ENCODE results near the gene APOL2.
"Not testable (repeated sequence)": the region's sequence is repeated elsewhere in the genome, so short reads cannot be mapped to it uniquely, and the experiment has no call there.

The APOL2 gene, protein sequence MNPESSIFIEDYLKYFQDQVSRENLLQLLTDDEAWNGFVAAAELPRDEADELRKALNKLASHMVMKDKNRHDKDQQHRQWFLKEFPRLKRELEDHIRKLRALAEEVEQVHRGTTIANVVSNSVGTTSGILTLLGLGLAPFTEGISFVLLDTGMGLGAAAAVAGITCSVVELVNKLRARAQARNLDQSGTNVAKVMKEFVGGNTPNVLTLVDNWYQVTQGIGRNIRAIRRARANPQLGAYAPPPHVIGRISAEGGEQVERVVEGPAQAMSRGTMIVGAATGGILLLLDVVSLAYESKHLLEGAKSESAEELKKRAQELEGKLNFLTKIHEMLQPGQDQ

DNA sequence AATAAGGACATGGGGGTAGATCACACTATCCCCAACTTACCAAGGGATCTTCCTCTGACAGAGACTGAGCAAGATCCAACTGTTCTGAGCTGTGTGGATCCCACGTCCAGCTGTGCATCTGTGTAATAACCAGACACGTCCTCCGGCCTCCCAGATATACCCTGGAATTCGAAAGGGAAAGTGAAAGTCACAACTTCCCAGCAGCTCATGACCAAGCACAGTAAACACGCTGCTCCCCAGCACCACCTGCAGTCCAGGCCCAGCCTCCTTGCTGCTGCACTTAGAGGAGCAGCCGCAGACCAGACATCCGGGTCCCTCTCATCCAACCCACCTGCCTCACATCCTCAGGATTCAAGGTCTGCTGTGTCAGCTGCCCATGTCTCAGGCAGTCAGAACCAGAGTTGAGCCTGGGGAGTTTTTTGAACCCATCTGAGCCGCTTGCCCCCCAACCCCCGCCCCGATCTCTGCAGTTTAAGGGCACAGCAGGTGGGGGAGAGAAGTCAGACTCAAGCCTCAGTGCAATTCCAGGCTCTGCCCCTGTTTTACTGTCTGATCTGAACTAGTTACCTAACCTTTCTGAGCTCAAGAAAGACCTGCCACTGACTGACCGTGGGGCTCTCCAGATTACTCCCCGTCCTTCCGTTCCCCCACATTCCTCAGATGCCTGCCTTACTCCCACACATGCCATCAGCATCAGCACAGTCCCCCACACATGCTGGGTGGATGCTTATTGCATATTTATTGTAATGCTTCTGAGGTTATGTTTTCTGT is at the start of gene APOL2:
Gene APOL2, minus strand, starts transcription at position 127 of the 771 bp plus-strand sequence. CDS start 6,365 bp downstream, outside the sequence.
- peak; percentile 69 for DNase-seq

DNA sequence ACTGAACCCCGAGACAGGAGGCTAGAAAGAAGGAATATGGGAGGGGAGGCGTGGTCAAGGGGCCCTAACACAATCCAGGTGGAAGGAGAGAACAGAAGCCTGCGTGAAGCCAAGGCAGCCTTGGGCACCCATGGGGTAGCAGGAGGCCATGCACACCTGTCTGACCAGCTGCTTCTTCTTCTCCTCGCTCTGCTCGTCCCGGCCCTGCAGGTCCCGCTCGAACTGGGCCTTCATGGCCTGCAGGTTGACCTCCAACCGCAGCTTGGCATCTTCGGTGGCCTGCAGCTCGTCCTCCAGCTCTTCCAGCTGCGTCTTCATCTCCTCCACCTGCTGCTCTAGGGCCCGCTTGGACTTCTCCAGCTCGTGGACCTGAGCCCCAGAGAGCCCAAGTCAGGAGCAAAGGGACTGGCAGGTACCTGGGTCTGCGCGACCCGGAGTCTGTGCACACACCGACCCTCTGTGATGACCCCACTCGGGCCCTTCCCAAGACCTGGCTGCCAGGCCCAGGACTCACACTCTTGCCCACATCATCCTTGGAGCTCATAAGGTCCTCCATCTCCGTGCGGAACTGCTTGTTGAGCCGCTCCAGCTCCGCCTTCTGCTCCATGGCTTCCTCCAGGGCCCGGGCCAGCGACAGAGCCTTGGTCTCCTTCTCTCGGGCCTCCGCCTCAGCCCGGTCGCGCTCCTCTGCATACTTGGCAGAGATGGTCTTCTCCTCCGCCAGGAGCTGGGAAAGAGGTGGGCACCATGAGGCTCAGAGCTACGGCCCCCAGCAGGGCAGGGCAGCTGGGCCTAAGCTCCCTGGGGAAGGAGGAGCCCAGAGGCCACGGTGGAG is 49.5 kb upstream of the APOL2 start:
- DNase-seq = no peak

- DNase-seq = no peak
Observed at GRCh38 chr22:36287881-36288515, 48.7 kb upstream of the APOL2 start.

- no peak for DNase-seq
Observed at GRCh38 chr22:36286096-36286957, 47.0 kb upstream of the APOL2 start.

GRCh38 chr22:36285545-36285944 is 46.2 kb upstream of the APOL2 start:
- no peak for DNase-seq

GRCh38 chr22:36285017-36285416 is 45.7 kb upstream of the APOL2 start:
- DNase-seq = no peak

DNA sequence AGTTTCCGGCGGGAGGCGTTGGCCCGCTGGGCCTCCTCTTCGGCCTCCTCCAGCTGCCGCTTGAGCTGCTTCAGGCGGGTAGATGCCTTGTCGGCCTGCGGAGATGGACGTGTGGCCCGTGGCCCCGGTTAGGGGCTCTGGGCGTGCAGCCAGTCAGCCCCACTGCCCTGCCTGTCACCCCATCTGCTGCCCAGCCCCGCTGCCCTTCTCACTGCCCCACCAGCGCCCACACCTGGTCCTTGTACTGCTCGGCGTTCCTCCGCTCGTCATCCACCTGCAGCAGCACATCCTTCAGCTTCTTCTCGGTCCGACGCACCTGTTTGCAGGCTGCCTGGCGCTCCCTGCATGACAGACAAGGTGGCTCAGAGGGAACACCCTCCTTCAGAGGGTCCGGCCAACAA is 44.8 kb upstream of the APOL2 start:
- no peak for DNase-seq

DNA sequence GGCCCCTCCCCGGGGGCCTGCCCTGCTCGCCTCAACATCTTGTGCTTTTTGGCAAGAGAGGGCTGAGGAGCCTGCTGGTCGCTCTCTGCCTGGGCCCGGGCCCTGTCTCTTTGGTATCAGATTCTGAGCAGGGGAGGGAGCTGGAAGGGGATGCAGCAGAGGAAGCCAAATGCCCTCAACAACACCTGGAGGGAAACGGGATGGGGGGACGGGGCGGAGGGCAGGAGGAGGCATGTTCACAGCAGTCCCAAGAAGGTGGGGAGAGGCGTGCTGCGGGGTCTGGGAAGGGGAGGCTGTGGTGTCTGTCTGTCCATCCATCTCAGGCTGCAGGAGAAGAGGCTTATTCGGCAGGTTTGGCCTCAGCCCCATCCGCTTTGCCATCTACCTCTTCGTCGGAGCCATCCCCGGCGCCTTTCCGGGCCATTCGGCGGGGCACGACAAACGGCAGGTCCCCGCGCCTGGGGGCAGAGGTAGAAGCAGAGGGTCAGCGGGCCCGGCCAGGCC is 43.1 kb upstream of the APOL2 start:
- no peak for DNase-seq

DNA sequence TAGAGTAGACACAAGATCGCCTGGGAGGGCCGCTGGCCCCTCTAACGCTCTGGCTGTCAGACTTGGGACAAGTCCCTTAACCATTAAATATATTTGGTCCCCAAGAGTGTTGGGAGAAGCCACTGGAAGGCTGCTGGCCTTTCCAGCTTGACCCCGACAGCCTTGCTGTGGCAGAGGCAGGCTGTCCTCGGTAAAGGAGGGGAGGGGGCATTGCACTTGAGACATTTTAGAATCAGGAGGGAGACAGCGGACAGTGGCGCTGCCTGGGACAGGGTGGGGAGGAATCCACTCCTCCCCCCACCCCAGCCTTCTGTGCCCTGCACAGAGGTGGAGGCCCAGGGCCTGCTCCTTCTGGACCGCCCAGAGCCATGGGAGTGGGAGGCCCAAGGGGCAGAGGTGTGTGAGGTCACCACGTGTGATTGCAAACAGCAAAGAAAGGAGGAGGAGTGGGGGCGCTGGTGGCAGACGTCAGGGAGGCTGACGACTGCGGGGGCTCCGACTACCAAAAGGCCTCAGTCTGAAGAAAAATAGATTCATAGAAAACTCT is 42.5 kb upstream of the APOL2 start:
- DNase-seq = no peak

GRCh38 chr22:36280379-36280778 is 41.1 kb upstream of the APOL2 start:
- no peak for DNase-seq

- DNase-seq = no peak
Observed at GRCh38 chr22:36279219-36279666, 39.9 kb upstream of the APOL2 start.

- peak; percentile 7 for DNase-seq
Observed at GRCh38 chr22:36277482-36278291, 38.4 kb upstream of the APOL2 start.

GRCh38 chr22:36274531-36274930 is 35.2 kb upstream of the APOL2 start:
- no peak for DNase-seq

DNA sequence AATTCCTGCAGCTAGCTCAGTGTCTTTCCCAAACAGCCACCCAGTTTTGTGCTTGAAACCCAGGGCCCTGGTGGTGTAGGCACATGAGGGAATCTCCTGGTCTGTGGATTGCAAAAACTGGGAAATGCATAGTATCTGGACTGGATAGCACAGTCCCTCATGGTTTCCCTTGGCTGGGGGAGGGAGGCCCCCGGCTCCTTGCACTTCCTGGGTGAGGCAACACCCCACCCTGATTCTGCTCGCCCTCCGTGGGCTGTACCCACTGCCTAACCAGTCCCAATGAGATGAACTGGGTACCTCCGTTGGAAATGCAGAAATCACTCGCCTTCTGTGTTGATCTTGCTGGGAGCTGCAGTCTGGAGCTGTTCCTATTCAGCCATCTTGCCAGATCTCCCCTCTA is 32.6 kb upstream of the APOL2 start:
- DNase-seq = not testable (repeated sequence)

GRCh38 chr22:36271231-36271630 is 31.9 kb upstream of the APOL2 start:
- not testable (repeated sequence) for DNase-seq

DNA sequence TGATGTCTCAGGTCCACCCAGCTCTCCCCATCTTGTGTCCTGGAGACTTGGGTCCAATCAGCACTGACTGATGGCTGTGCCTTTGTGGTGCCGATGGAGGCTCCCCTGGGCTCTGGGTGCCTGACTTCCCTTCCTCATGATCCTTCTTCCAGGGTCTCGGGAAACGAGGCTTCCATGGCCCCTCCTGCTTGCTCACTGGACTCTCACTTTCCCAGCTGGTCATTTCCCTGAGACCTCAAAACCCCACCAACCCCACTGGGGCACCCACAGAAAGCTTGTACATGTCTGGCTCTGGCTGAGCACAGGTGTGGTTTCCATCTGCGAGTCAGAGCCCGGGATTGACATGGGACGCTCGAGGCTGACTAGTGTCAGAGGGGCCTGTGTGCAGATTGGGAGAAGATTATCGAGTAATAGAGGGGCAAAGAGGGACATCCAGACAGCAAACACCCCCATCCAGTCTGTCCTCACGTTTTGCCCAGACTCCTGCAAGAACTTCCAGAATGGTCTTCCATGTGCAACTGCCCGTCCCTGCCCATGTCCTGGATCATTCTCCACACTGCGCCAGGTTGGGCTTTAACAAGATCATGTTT is 28.7 kb upstream of the APOL2 start:
- DNase-seq = no peak

DNA sequence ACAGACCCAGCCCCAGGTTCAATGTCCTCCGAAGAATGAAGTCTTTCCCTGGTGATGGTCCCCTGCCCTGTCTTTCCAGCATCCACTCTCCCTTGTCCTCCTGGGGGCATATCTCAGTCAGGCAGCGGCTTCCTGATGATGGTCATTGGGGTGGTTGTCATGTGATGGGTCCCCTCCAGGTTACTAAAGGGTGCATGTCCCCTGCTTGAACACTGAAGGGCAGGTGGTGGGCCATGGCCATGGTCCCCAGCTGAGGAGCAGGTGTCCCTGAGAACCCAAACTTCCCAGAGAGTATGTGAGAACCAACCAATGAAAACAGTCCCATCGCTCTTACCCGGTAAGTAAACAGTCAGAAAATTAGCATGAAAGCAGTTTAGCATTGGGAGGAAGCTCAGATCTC is 27.7 kb upstream of the APOL2 start:
- no peak for DNase-seq

DNA sequence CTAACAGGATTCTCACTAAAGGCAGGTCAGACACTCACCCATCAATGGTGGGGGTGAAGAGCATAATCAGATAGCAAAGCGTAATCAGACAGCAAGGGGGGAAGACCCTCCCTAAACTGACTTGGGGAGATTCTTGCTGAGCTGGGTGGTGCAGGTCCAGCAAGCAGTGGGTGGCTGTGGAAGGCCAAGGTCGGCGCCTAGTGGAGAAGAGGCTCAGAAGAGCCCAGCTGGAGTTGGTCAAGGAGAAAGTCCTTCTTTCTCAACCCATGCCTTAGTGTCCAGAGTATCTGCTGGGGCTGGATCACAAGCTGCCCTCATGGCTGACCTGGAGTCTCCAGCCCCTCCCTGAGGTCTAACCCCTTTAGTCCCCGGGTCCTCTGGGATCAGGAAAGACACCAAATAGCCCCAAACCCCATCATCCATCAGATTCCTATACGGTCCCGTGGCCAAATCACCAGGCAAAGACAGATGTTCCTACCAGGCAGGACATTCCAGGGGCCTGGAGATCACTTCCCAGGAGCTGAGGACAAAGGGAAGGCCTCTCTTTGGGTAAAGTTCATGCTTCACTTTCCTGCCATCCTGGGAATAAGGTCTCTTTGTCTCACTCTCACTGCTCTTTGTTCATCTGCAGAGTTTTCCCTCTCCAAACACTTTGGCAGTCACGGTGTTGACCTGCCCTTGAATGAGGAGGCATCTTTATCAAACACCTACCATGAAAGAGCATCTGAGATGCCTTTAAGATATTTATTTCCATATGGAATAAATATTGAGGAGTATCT is 24.7 kb upstream of the APOL2 start:
- DNase-seq = not testable (repeated sequence)

- DNase-seq = not testable (repeated sequence)
Observed at GRCh38 chr22:36263216-36263673, 23.9 kb upstream of the APOL2 start.
